Lung (tissue), 12 donors: ENCODE results near the gene LARP4. TPM values are rescaled to one million over a fixed set of nuclear protein-coding genes. Genes with fewer than 3 reads are reported as not detected.
A peak's percentile ranks its signal among the peaks of the same experiment; 100 is the strongest.

ENCODE experiments used
- ATAC-seq: fragments of 200-7000 bp; cut with Tn5 transposase; one replicate; pipeline ENCODE4 v1.9.1; 2020; ENCODE audit warnings: moderate number of reproducible peaks; ENCODE audit not compliant: insufficient read depth, low FRiP score
- DNase-seq, 3 donors: peaks; one replicate each; pipeline ENCODE4 v3.0.0-alpha.2; 2013 to 2017
- H3K27ac ChIP-seq, 2 donors: one replicate each; pipeline ENCODE4 v1.5.1; 2013; ENCODE audit warnings: mild to moderate bottlenecking in 2 of 2, moderate library complexity in 2 of 2, control low read depth in 1 of 2, inconsistent platforms in 1 of 2, low read depth in 1 of 2, low read length in 1 of 2
- H3K27me3 ChIP-seq, 3 donors: one replicate each; pipeline ENCODE4 v1.5.1; 2013; ENCODE audit warnings: low read length in 2 of 3; ENCODE audit not compliant: control insufficient read depth in 3 of 3, insufficient read depth in 3 of 3
- H3K36me3 ChIP-seq, 4 donors: one replicate each; pipeline ENCODE4 v1.5.1; 2013; ENCODE audit warnings: low read length in 4 of 4, mild to moderate bottlenecking in 1 of 4, moderate library complexity in 1 of 4; ENCODE audit not compliant: control insufficient read depth in 4 of 4, insufficient read depth in 4 of 4
- H3K4me1 ChIP-seq, 5 donors: one replicate each; pipeline ENCODE4 v1.5.1; 2013; ENCODE audit warnings: low read length in 5 of 5, mild to moderate bottlenecking in 2 of 5, moderate library complexity in 1 of 5; ENCODE audit not compliant: control insufficient read depth in 5 of 5, insufficient read depth in 5 of 5
- H3K4me3 ChIP-seq: one replicate; pipeline ENCODE4 v1.5.1; 2013; ENCODE audit warnings: mild to moderate bottlenecking, control low read depth, moderate library complexity
- H3K9ac ChIP-seq, 2 donors: one replicate each; pipeline ENCODE4 v1.5.1; 2013; ENCODE audit warnings: low read length in 2 of 2, control low read depth in 1 of 2; ENCODE audit not compliant: insufficient read depth in 1 of 2
- H3K9me3 ChIP-seq, 4 donors: one replicate each; pipeline ENCODE4 v1.5.1; 2013; ENCODE audit warnings: low read length in 3 of 4, mild to moderate bottlenecking in 1 of 4, moderate library complexity in 1 of 4; ENCODE audit not compliant: control insufficient read depth in 4 of 4, insufficient read depth in 3 of 4
- CTCF ChIP-seq: IDR thresholded peaks from 2 replicates; pipeline ENCODE4 v1.5.1; 2012; ENCODE audit warnings: mild to moderate bottlenecking; ENCODE audit errors: control extremely low read depth, extremely low read depth
- WGBS, 2 donors: extraction: QIAGEN DNeasy Blood & Tissue Kit; methylation state at CpG; one replicate each; pipeline ENCODE4 v1.1.7; 2013; 5-methylcytosine and 5-hydroxymethylcytosine counted together
- polyA plus RNA-seq, 2 donors: library from polyadenylated mRNA; stranded (reverse); fragments of 200-250 nt; gene quantifications; one replicate each; pipeline ENCODE4 v1.2.1, GENCODE V29; 2013
- total RNA-seq, 2 donors: library from RNA; depleted of rRNA in 1 of 2; stranded (reverse); fragments of >200 nt in 1 of 2; gene quantifications; one replicate each; pipeline ENCODE4 v1.2.1, GENCODE V29; 2014 to 2021
- donor health status: control.
- donor health status: control.
- donor health status: Bipolar disorder and iron deficiency.
- donor health status: healthy.
- donor health status: DM: yes; HTN: yes; CAD: no.

Gene LARP4
- total and polyA plus RNA-seq, 4 donors: 10.9 to 69.4 (median 32.3) TPM

DNA sequence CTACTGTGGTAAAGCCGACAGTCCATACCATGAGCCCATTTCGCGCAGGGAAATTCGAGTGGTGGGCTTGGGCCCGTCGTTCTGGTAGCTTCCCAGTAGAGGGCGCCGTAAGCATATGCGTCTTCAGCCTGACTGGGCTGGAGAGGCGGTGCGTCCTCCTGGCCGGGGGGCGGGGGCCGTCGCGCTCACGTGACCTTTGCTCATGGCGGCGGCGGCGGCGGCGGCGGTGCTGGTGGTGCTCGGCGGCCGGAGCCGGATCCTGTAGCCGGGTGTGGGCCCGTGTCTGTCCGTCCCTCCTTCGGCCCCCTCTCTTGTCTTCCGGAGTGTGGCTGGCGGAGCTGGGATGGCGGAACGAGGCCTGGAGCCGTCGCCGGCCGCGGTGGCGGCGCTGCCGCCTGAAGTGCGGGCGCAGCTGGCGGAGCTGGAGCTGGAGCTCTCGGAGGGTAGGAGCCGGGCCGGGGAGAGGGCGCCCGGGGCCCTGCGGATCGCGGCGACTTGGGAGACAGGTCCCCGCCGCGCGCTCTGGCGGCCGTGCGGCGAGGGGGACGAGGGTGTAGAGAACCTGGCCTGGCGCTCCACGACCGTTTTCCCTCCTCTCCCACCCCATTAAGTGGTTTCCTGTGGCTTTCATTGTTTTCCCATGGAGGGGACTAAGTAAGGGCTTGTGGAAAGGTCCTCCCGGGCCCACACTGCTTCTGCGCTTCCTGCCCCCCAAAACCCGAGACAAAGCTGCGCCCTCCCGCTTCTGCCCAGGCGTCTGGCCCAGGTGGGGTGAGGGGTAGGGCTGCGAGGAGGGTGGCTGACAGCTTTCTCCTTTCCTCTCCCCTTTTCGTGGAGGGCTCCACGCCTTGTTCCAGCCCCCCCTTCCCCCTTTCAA lies 104.4 kb downstream of the LARP4 start, which contains the start of gene DIP2B:
Gene DIP2B (plus strand): TSS at position 188 of the 877 bp plus-strand sequence. CDS start 156 bp downstream, at position 344.
- H3K27me3 ChIP-seq: no peaks in the 10 kb centered on the region
- H3K4me3 ChIP-seq: peak within 1 kb of the TSS; percentile 90
- TF ChIP-seq CTCF: peak; percentile 96
- no peaks in the 10 kb centered on the region for H3K9me3 ChIP-seq
- WGBS, 2 donors: 0% methylated on average over 59 to 77 of the region's 77 CpGs
- H3K36me3 ChIP-seq: peaks cover 0 to 3% (median 0%) of the 10 kb centered on the region in 4 donors
- ATAC-seq: peak; percentile 94
- peaks cover 5 to 27% (median 14%) of the 10 kb centered on the region in 5 donors for H3K4me1 ChIP-seq
- peak within 1 kb of the TSS; percentile 91 to 98 for H3K27ac ChIP-seq
- peak within 1 kb of the TSS; percentile 77 to 94 for H3K9ac ChIP-seq
- DNase-seq: peak; percentile 94 to 96 (median 96)

- peak overlapping the region; percentile 77 for H3K9ac ChIP-seq
- peak overlapping the region; percentile 90 for H3K4me3 ChIP-seq
- H3K27ac ChIP-seq: peak overlapping the region in 1 of 2 donors; percentile 98
- DNase-seq (peak; percentile 19 to 63 (median 63)), ATAC-seq (no peak)
- no peaks in the 10 kb centered on the region for H3K9me3 ChIP-seq
- H3K36me3 ChIP-seq: peaks cover 0 to 3% (median 0%) of the 10 kb centered on the region in 4 donors
- no peaks in the 10 kb centered on the region for H3K27me3 ChIP-seq
- no peak for TF ChIP-seq CTCF
- peaks cover 5 to 27% (median 14%) of the 10 kb centered on the region in 5 donors for H3K4me1 ChIP-seq
- WGBS, 2 donors: 0 to 2% methylated on average over 11 of the region's 11 CpGs
Measured at GRCh38 chr12:50505675-50506530, 105.2 kb downstream of the LARP4 start.

DNA sequence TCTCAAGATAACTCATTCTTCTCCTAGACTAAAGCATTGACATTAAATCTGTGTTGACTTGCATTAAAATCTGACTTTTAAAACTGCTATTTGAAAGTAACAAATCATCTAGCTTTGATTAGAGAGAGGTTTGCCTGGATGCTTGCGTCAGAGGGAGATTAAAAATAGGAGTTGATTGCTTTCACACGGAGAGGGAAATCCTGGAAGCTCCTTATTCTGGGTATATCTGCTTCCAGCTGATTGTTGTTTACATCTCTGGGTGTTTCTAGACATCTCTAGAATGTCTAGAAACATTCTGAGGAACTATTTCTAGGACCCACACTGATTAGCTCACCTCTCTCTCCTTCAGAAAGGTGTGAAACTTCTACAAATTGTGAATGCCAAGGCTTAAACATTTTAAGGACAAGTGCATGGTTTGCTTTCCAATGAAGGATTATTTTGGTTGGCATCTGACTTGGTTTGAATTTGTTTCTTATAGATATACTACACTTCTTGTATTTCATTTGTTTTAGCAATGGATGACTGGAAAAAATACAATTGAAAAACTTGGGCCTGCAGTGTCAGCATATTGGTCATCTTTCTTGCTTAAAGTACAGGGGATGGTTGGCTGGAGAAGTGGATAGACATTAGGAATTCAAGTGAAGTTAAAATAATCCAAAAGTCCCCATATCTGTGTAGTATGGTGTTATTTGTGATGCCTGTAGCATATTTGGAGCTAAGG lies 106.2 kb downstream of the LARP4 start:
- H3K4me1 ChIP-seq: peaks cover 5 to 27% (median 14%) of the 10 kb centered on the region in 5 donors
- no peak overlapping the region for H3K27ac ChIP-seq
- peak in 2 of 3 donors; percentile 48 to 58 for DNase-seq

More for the DNA sequence above, 106.2 kb downstream of the LARP4 start:
- Histone ChIP-seq H3K9ac (peak overlapping the region in 1 of 2 donors; percentile 77), H3K36me3 (peaks cover 0 to 3% (median 0%) of the 10 kb centered on the region in 4 donors), H3K9me3 (no peaks in the 10 kb centered on the region), H3K4me3 (no peak overlapping the region), H3K27me3 (no peaks in the 10 kb centered on the region)
- ATAC-seq: no peak
- TF ChIP-seq CTCF: no peak
- 14 to 22% methylated on average over 2 of the region's 2 CpGs for WGBS, 2 donors
